IMR-90 (cell line): ENCODE measurements around the gene DPF3. TPM values are rescaled to one million over a fixed set of nuclear protein-coding genes. Genes with fewer than 3 reads are reported as not detected.

ENCODE experiments used
- ATAC-seq: fragments of 200-7000 bp; cut with Tn5 transposase; 2 replicates; pipeline ENCODE4 v1.9.1; 2020; ENCODE audit warnings: low read depth, mild to moderate bottlenecking, moderate library complexity
- BruUV-seq: library from RNA; stranded (reverse); fragments of 400-500 nt; replicated peaks from 2 replicates; lab custom pipeline; 2021; lab: Mats Ljungman, UMichigan
- CTCF ChIA-PET: fragments of 300-600 bp; formaldehyde crosslinking; extraction: SDS; loops from one replicate; lab custom pipeline; 2021; ENCODE audit warnings: antibody characterized with exemption; lab: Yijun Ruan, JAX
- POLR2A ChIA-PET: fragments of 300-600 bp; sonication (Branson Sonifier 250); formaldehyde crosslinking; loops from one replicate; lab custom pipeline; 2022; ENCODE audit warnings: antibody characterized with exemption; ENCODE audit not compliant: unreplicated experiment; lab: Charles Lee
- DNase-seq: peaks from one replicate; pipeline ENCODE4 v3.0.0; 2013
- H2AFZ ChIP-seq: replicated peaks from 2 replicates; pipeline ENCODE3; 2013; ENCODE audit warnings: low read length, mild to moderate bottlenecking; ENCODE audit not compliant: poor library complexity
- H2AK5ac ChIP-seq: 2 replicates; pipeline ENCODE4 v1.6.1; 2013; ENCODE audit warnings: low read depth, low read length, inconsistent platforms
- H2AK9ac ChIP-seq: replicated peaks from 2 replicates; pipeline ENCODE3; 2013; ENCODE audit warnings: mild to moderate bottlenecking, low read depth, low read length, moderate library complexity; ENCODE audit not compliant: poor library complexity
- H2BK120ac ChIP-seq: 2 replicates; pipeline ENCODE4 v1.6.1; 2013; ENCODE audit warnings: low read depth, low read length, inconsistent platforms
- H2BK15ac ChIP-seq: 3 replicates; pipeline ENCODE4 v1.6.1; 2013; ENCODE audit warnings: low read depth, low read length, inconsistent platforms
- H2BK20ac ChIP-seq: 2 replicates; pipeline ENCODE4 v1.6.1; 2013; ENCODE audit warnings: low read depth, mild to moderate bottlenecking, inconsistent platforms, low read length, moderate library complexity
- H2BK5ac ChIP-seq: 2 replicates; pipeline ENCODE4 v1.6.1; 2013; ENCODE audit warnings: mild to moderate bottlenecking, low read depth, low read length, inconsistent platforms; ENCODE audit not compliant: poor library complexity, severe bottlenecking
- H3K14ac ChIP-seq: replicated peaks from 2 replicates; pipeline ENCODE4 v1.6.1; 2013; ENCODE audit warnings: low read depth, low read length, inconsistent platforms
- H3K18ac ChIP-seq: 2 replicates; pipeline ENCODE4 v1.6.1; 2013; ENCODE audit warnings: low read depth, low read length, control low read depth
- H3K23ac ChIP-seq: 2 replicates; pipeline ENCODE4 v1.6.1; 2013; ENCODE audit warnings: low read depth, low read length, inconsistent platforms
- H3K27ac ChIP-seq: 2 replicates; pipeline ENCODE4 v1.5.1; 2013; ENCODE audit warnings: mild to moderate bottlenecking, control low read depth, low read length; ENCODE audit not compliant: insufficient read depth
- H3K27me3 ChIP-seq: 2 replicates; pipeline ENCODE4 v1.6.1; 2013; ENCODE audit warnings: low read length; ENCODE audit not compliant: control insufficient read depth, insufficient read depth
- H3K36me3 ChIP-seq: 2 replicates; pipeline ENCODE4 v1.6.1; 2013; ENCODE audit warnings: low read length, mixed read lengths; ENCODE audit not compliant: control insufficient read depth, insufficient read depth
- H3K4ac ChIP-seq: 2 replicates; pipeline ENCODE4 v1.6.1; 2013; ENCODE audit warnings: low read depth, low read length, inconsistent platforms
- H3K4me1 ChIP-seq: 2 replicates; pipeline ENCODE4 v1.6.1; 2013; ENCODE audit warnings: low read length, mixed read lengths; ENCODE audit not compliant: control insufficient read depth, insufficient read depth
- H3K4me2 ChIP-seq: 2 replicates; pipeline ENCODE4 v1.6.1; 2013; ENCODE audit warnings: low read depth, mild to moderate bottlenecking, control low read depth, low read length, moderate library complexity
- H3K4me3 ChIP-seq: 2 replicates; pipeline ENCODE4 v1.5.1; 2013; ENCODE audit warnings: low read depth, mild to moderate bottlenecking, control low read depth, low read length, moderate library complexity; ENCODE audit not compliant: insufficient read depth
- H3K56ac ChIP-seq: 2 replicates; pipeline ENCODE4 v1.6.1; 2013; ENCODE audit warnings: low read length, inconsistent platforms; ENCODE audit not compliant: insufficient read depth; ENCODE audit errors: extremely low read depth
- H3K79me1 ChIP-seq, 2 experiments: 2 replicates each; pipeline ENCODE4 v1.6.1; 2013; ENCODE audit warnings: low read length in 2 of 2, inconsistent platforms in 1 of 2, low read depth in 1 of 2
- H3K9ac ChIP-seq: 2 replicates; pipeline ENCODE4 v1.6.1; 2013; ENCODE audit warnings: low read depth, low read length, control low read depth
- H3K9me1 ChIP-seq: 2 replicates; pipeline ENCODE4 v1.6.1; 2013; ENCODE audit warnings: low read length, inconsistent platforms; ENCODE audit not compliant: insufficient read depth
- H3K9me3 ChIP-seq: 2 replicates; pipeline ENCODE4 v1.6.1; 2013; ENCODE audit warnings: low read length; ENCODE audit not compliant: control insufficient read depth, insufficient read depth
- H4K20me1 ChIP-seq: 2 replicates; pipeline ENCODE4 v1.6.1; 2013; ENCODE audit warnings: low read length, inconsistent platforms; ENCODE audit not compliant: insufficient read depth
- H4K5ac ChIP-seq: 2 replicates; pipeline ENCODE4 v1.6.1; 2013; ENCODE audit warnings: mild to moderate bottlenecking, low read depth, low read length, control low read depth
- H4K8ac ChIP-seq, 2 experiments: 2 replicates each; pipeline ENCODE4 v1.6.1; 2013; ENCODE audit warnings: low read depth in 2 of 2, low read length in 2 of 2, control low read depth in 1 of 2, inconsistent platforms in 1 of 2
- H4K91ac ChIP-seq: 2 replicates; pipeline ENCODE4 v1.6.1; 2013; ENCODE audit warnings: low read depth, low read length, inconsistent platforms; ENCODE audit not compliant: insufficient read depth
- BHLHE40 ChIP-seq: fragments of 150-350 bp; IDR thresholded peaks from 2 replicates; pipeline ENCODE4 v1.6.1; 2016; ENCODE audit warnings: mild to moderate bottlenecking, low read depth, low read length
- CEBPB ChIP-seq: IDR thresholded peaks from 2 replicates; pipeline ENCODE4 v1.6.1; 2012; ENCODE audit warnings: low read depth, low read length, improper control_type of control experiment
- CHD1 ChIP-seq: IDR thresholded peaks from 2 replicates; pipeline ENCODE4 v1.6.1; 2012; ENCODE audit warnings: low read depth, low read length, improper control_type of control experiment
- FOS ChIP-seq: fragments of 150-350 bp; IDR thresholded peaks from 2 replicates; pipeline ENCODE4 v1.6.1; 2016; ENCODE audit warnings: low read depth, low read length
- MAFK ChIP-seq: IDR thresholded peaks from 2 replicates; pipeline ENCODE4 v1.6.1; 2012; ENCODE audit warnings: low read depth, low read length, improper control_type of control experiment
- MAZ ChIP-seq: IDR thresholded peaks from 2 replicates; pipeline ENCODE4 v1.6.1; 2012; ENCODE audit warnings: low read depth, mild to moderate bottlenecking, low read length, improper control_type of control experiment, moderate library complexity, borderline replicate concordance
- MXI1 ChIP-seq: IDR thresholded peaks from 2 replicates; pipeline ENCODE4 v1.6.1; 2012; ENCODE audit warnings: low read depth, mild to moderate bottlenecking, low read length, moderate library complexity, borderline replicate concordance
- NFE2L2 ChIP-seq: fragments of 150-350 bp; IDR thresholded peaks from 2 replicates; pipeline ENCODE4 v1.6.1; 2016; ENCODE audit warnings: low read depth, mild to moderate bottlenecking, low read length
- POLR2A ChIP-seq: IDR thresholded peaks from 2 replicates; pipeline ENCODE4 v1.6.1; 2012; ENCODE audit warnings: mild to moderate bottlenecking, low read depth, low read length
- RAD21 ChIP-seq: IDR thresholded peaks from 2 replicates; pipeline ENCODE4 v1.6.1; 2012; ENCODE audit warnings: low read length, improper control_type of control experiment
- RCOR1 ChIP-seq: IDR thresholded peaks from 2 replicates; pipeline ENCODE4 v1.6.1; 2012; ENCODE audit warnings: mild to moderate bottlenecking, low read length, improper control_type of control experiment; ENCODE audit not compliant: insufficient replicate concordance
- RFX5 ChIP-seq: IDR thresholded peaks from 2 replicates; pipeline ENCODE4 v1.8.0; 2012; ENCODE audit warnings: low read depth, mild to moderate bottlenecking, low read length, moderate library complexity
- SMC3 ChIP-seq: fragments of 150-350 bp; IDR thresholded peaks from 2 replicates; pipeline ENCODE4 v1.6.1; 2016; ENCODE audit warnings: low read depth, mild to moderate bottlenecking, antibody characterized with exemption, low read length, moderate library complexity
- WGBS, 2 experiments: methylation state at CpG; one replicate each; pipeline versions ENCODE4 v1.1.5 to v1.1.7; 2013; ENCODE audit warnings: missing lambda C conversion rate in 2 of 2; ENCODE audit not compliant: insufficient read length in 1 of 2; ENCODE audit errors: extremely low coverage in 2 of 2; 5-methylcytosine and 5-hydroxymethylcytosine counted together
- dilution Hi-C: fragments of 300-500 bp; cut with HindIII; formaldehyde crosslinking; loops from one replicate; pipeline ENCODE4 v1.14.3; 2018; ENCODE audit warnings: low sequenced_read_pairs; ENCODE audit not compliant: unreplicated experiment
- in situ Hi-C: fragments of 300-500 bp; cut with MboI; formaldehyde crosslinking; loops from 3 replicates; pipeline ENCODE4 v1.14.3; 2019; ENCODE audit warnings: low sequenced_read_pairs, inconsistent platforms, mixed read lengths
- intact Hi-C: fragments of 100-400 bp; cut with micrococcal nuclease; formaldehyde crosslinking; loops from 2 replicates; pipeline ENCODE4 v1.10.0; 2022
- polyA plus RNA-seq, 3 experiments: library from polyadenylated mRNA; depleted of rRNA; stranded (reverse); fragments of >200 nt; gene quantifications; 2 replicates each; pipeline ENCODE4 v1.2.3, GENCODE V29; 2012; ENCODE audit warnings: low replicate concordance in 1 of 3
- total RNA-seq: library from RNA; depleted of rRNA; stranded (reverse); fragments of >200 nt; gene quantifications from 2 replicates; pipeline ENCODE4 v1.2.3, GENCODE V29; 2012
- TF ChIP-seq, protein P1 (sequence below): fragments of 150-350 bp; IDR thresholded peaks from 2 replicates; pipeline ENCODE4 v1.6.1; 2016; ENCODE audit warnings: low read depth, mild to moderate bottlenecking, low read length, moderate library complexity, borderline replicate concordance
- TF ChIP-seq, protein P2 (sequence below): fragments of 150-350 bp; IDR thresholded peaks from 2 replicates; pipeline ENCODE4 v1.6.1; 2017; ENCODE audit warnings: mild to moderate bottlenecking, antibody characterized with exemption, low read length, low read depth

DPF3 gene
- total and polyA plus RNA-seq, 2 of the 4 experiments (the other 2 are of a cell fraction), result 30.5 to 32.8 TPM

DNA sequence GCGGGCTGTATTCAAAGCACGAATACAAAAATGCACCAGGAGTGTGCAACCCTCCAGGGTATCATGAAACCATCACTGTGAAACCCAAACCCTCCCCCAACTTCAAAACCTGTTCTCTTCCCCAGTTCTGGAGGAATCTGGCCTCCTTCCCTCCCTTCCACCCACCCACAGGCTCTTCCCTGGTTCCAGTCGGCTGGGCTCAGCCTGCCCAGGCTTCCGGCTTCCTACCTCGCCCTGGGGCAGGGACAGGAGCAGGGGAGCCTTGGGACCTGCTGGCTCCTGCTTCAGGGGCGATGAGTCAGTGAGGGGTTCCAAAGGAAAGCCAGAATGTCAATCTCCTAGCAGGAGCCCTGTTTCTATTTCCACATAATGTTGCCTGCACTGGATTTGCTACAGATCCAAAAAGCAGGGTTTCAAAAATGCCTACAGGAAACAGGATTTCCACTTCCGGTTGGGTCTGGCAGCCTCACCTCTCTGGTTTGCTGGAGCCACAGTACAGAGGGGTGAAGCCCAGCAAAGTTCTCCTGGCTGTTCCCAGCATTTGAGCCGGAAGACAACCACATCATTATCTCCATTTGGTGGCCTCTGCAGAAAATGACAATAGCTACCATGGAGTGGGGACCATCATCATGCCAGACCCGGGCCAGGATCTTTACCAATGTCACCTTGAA is 278.3 kb downstream of the DPF3 start:
- intact Hi-C loops, result no loop called here
- in situ Hi-C loops, result no loop called here
- Histone ChIP-seq H3K27ac (peak overlapping the region; percentile 63), H3K27me3 (no peaks in the 10 kb centered on the region), H2AFZ (peak overlapping the region; percentile 79), H3K9ac (0 out of 2 replicates have a peak overlapping the region, but pooled peaks have one; percentile 18), H3K36me3 (no peaks in the 10 kb centered on the region), H2BK15ac (peak overlapping the region; percentile 92), H4K5ac (peak overlapping the region; percentile 92), H2BK5ac (peak overlapping the region; percentile 81), H3K18ac (peak overlapping the region; percentile 88), H3K4me2 (no peak overlapping the region), H3K4me3 (no peak overlapping the region), H3K23ac (peak overlapping the region; percentile 67), H3K4me1 (peaks cover 37% of the 10 kb centered on the region), H4K8ac (peak overlapping the region; percentile 65 to 85), H2AK9ac (peak overlapping the region; percentile 94), H3K9me1 (peaks cover 25% of the 10 kb centered on the region), H4K20me1 (no peaks in the 10 kb centered on the region), H2AK5ac (peak overlapping the region; percentile 99), H2BK120ac (peak overlapping the region; percentile 100), H3K56ac (peak overlapping the region; percentile 62), H3K14ac (peak overlapping the region; percentile 91), H4K91ac (peak overlapping the region; percentile 96), H3K79me1 (peaks cover 0 to 4% of the 10 kb centered on the region in 2 experiments; a peak in 1 of 4 replicates), H3K9me3 (no peaks in the 10 kb centered on the region), H2BK20ac (peak overlapping the region; percentile 92), H3K4ac (peak overlapping the region; percentile 89)
- CTCF ChIA-PET, result no interaction called here
- ATAC-seq, result peak; percentile 50
- no TSS peak for BruUV-seq
- POLR2A ChIA-PET, result no interaction called here
- dilution Hi-C loops, result no loop called here
- WGBS, 2 experiments, result 80% methylated on average over 2 of the region's 9 CpGs; no CpG with 5 or more reads in 1 of the 2 experiments
- peak; percentile 47 for DNase-seq
- TF ChIP-seq NFE2L2, result no peak
- no peak for TF ChIP-seq MAZ
- no peak for TF ChIP-seq RAD21
- TF ChIP-seq RFX5, result no peak
- no peak for TF ChIP-seq SMC3
- TF ChIP-seq MAFK, result no peak
- TF ChIP-seq, protein P1, sequence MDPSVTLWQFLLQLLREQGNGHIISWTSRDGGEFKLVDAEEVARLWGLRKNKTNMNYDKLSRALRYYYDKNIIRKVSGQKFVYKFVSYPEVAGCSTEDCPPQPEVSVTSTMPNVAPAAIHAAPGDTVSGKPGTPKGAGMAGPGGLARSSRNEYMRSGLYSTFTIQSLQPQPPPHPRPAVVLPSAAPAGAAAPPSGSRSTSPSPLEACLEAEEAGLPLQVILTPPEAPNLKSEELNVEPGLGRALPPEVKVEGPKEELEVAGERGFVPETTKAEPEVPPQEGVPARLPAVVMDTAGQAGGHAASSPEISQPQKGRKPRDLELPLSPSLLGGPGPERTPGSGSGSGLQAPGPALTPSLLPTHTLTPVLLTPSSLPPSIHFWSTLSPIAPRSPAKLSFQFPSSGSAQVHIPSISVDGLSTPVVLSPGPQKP, result no peak
- TF ChIP-seq FOS, result no peak
- no peak for TF ChIP-seq MXI1
- TF ChIP-seq CEBPB, result no peak
- no peak for TF ChIP-seq BHLHE40
- no peak for TF ChIP-seq POLR2A
- TF ChIP-seq RCOR1, result no peak
- no peak for TF ChIP-seq CHD1
- TF ChIP-seq, protein P2, sequence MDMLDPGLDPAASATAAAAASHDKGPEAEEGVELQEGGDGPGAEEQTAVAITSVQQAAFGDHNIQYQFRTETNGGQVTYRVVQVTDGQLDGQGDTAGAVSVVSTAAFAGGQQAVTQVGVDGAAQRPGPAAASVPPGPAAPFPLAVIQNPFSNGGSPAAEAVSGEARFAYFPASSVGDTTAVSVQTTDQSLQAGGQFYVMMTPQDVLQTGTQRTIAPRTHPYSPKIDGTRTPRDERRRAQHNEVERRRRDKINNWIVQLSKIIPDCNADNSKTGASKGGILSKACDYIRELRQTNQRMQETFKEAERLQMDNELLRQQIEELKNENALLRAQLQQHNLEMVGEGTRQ, result no peak
